Ishikawa (cell line): ENCODE results near the gene PDCD2L.

Experiments used
- CEBPB ChIP-seq: IDR thresholded peaks from 2 replicates; pipeline ENCODE4 v1.6.1; 2012
- EP300 ChIP-seq: IDR thresholded peaks from 2 replicates; pipeline ENCODE4 v1.6.1; 2012; ENCODE audit warnings: borderline replicate concordance
- MAX ChIP-seq: IDR thresholded peaks from 2 replicates; pipeline ENCODE4 v1.6.1; 2012
- RAD21 ChIP-seq: IDR thresholded peaks from 2 replicates; pipeline ENCODE4 v1.6.1; 2012; ENCODE audit warnings: low read depth
- REST ChIP-seq: IDR thresholded peaks from 2 replicates; pipeline ENCODE4 v1.6.1; 2012; ENCODE audit warnings: low read depth, mild to moderate bottlenecking
- USF1 ChIP-seq: IDR thresholded peaks from 2 replicates; pipeline ENCODE4 v1.6.1; 2012
- ZBTB7A ChIP-seq: IDR thresholded peaks from 2 replicates; pipeline ENCODE4 v1.6.1; 2012; ENCODE audit warnings: low read depth

GRCh38 chr19:34418300-34418699 is 14.1 kb downstream of the PDCD2L start:
- TF ChIP-seq MAX (no peak), ZBTB7A (no peak), USF1 (no peak), EP300 (no peak), RAD21 (no peak), REST (no peak), CEBPB (no peak)
